Activated naive CD4-positive, alpha-beta T cell treated with anti-CD3 and anti-CD28 coated beads, Interleukin-2, amount 50 U/mL, for 16 hours (primary cell): ENCODE measurements around the gene NYNRIN.
"Not testable (repeated sequence)": the region's sequence is repeated elsewhere in the genome, so short reads cannot be mapped to it uniquely, and the experiment has no call there.

Source experiments
- DNase-seq: peaks from one replicate; pipeline ENCODE4 v3.0.0-alpha.2; 2020

The NYNRIN gene

GRCh38 chr14:24398653-24399446 lies at the start of gene NYNRIN:
NYNRIN (plus strand) TSS chr14:24399003; CDS start chr14:24399247, 244 bp downstream.
- peak; percentile 47 for DNase-seq

- DNase-seq: no peak
These were observed 49.1 kb upstream of the NYNRIN start for GRCh38 chr14:24349742-24350141.

DNA sequence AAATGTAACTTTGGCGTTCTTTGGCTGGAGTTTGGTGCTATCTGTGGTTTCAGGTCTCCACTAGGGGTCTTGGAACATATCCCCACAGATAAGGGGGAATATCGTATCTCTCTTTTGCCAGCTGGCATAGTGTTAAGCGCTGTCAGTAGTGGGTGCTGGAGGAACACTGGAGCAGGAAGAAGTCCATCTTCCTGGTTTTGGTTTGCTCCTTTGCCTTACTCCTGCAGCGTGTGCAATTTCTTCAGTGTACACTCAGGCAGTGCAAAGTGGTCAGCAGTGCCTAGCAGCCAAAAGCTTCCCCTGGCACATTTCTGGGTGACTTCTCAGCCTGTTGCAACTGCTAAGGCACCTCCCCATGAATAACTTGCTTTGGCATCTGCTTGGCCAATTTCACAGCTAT lies 47.3 kb upstream of the NYNRIN start:
- no peak for DNase-seq

DNA sequence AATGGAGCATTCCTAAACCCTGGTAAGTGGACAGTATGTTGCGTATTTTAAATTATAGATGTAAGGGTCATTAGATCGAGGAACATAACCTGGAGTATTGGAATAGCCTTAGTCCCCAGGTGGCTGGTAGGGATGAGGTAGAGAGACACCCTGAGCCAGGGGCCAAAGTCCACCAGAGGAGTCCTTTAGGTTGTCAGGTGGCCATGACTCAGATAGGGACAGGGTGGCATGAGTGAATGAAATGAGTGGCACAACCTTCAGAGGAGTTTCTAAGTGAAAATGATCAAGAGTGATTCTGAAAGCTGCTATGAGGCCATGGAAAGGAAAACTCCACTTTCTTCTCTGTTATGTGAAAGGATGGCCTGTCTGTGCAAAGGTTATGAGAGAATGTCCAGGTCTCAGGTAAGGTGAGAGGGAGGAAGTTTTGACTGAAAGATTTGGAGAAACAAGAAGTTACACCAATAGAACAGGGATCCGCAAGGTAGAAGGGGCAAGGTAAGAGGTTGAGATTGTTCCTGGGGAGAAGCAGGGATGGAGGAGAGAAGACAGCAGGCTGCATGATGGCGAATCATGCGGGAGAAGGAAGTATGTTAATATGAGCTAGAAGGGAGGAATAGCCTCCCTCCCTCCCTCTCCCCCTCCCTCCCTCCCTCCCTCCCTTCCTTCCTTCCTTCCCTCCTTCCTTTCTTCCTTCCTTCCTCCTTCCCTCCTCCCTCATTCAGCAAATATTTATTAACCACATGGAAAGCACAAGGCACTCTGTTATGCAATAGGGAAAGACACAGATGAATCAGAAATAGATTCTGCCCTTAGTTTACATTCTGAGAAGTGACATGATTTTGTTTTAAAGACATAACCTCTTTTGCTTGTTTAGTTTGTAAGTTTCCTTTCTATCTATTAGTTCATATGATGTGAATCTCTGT lies 45.0 kb upstream of the NYNRIN start:
- DNase-seq: no peak

- not testable (repeated sequence) for DNase-seq
These were observed 44.3 kb upstream of the NYNRIN start for GRCh38 chr14:24354482-24354825.

DNA sequence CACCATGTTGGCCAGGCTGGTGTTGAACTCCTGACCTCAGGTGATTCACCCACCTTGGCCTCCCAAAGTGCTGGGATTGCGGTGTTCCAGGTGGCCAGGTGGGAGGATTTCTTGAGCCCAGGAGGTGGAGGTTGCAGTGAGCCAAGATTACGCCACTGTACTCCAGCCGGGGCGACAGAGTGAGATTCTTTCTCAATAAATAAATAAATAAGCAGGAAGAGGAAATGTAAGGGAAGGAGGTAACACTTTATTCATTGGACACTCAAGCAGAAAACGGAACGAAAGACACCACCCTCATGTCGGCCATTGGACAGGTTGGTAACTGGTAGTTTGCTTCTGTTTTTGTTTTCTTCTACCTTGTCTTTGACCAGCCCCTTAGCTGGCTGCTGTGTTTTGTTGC lies 43.8 kb upstream of the NYNRIN start:
- no peak for DNase-seq

GRCh38 chr14:24356208-24356607 lies 42.6 kb upstream of the NYNRIN start:
- DNase-seq: no peak

GRCh38 chr14:24360281-24360680 lies 38.5 kb upstream of the NYNRIN start:
- DNase-seq: no peak

GRCh38 chr14:24361326-24361725 lies 37.5 kb upstream of the NYNRIN start:
- DNase-seq: no peak

GRCh38 chr14:24362241-24362960 lies 36.4 kb upstream of the NYNRIN start:
- no peak for DNase-seq

DNA sequence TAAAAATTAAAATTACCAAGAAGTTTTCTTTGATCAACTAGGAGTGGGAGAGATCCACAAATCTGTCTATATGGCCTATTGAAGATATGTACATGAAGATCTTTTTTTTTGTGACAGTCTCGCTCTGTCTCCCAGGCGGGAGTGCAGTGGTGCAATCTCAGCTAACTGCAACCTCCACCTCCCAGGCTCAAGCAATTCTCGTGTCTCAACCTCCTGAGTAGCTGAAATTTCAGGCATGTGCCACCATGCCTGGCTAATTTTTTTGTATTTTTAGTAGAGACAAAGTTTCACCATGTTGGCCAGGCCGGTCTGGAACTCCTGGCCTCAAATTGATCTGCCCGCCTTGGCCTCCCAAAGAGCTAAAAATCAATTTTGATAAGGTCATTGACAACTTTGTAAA lies 35.4 kb upstream of the NYNRIN start:
- DNase-seq: no peak

DNA sequence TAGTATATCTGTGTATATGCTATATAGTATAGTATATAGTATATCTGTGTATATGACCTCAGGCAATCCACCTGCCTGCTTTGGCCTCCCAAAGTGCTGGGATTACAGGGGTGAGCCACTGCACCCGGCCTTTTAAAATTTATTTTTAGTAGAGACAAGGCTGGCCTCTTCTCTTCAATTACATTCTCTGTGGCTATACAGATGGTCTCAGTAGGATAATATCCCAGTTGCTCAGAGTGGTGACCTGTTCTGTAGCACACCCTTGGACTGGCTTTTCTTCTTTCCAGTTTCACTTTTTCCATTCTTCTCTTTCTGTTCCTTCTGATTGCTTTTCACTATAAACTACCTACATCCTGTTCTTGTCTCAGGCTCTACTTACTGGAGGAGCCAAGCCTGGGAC lies 34.0 kb upstream of the NYNRIN start:
- no peak for DNase-seq

- peak; percentile 60 for DNase-seq
These were observed 33.0 kb upstream of the NYNRIN start for GRCh38 chr14:24365600-24366412.

GRCh38 chr14:24366413-24366720 lies 32.4 kb upstream of the NYNRIN start:
- DNase-seq: no peak

GRCh38 chr14:24366721-24367513 lies 31.9 kb upstream of the NYNRIN start:
- no peak for DNase-seq

DNA sequence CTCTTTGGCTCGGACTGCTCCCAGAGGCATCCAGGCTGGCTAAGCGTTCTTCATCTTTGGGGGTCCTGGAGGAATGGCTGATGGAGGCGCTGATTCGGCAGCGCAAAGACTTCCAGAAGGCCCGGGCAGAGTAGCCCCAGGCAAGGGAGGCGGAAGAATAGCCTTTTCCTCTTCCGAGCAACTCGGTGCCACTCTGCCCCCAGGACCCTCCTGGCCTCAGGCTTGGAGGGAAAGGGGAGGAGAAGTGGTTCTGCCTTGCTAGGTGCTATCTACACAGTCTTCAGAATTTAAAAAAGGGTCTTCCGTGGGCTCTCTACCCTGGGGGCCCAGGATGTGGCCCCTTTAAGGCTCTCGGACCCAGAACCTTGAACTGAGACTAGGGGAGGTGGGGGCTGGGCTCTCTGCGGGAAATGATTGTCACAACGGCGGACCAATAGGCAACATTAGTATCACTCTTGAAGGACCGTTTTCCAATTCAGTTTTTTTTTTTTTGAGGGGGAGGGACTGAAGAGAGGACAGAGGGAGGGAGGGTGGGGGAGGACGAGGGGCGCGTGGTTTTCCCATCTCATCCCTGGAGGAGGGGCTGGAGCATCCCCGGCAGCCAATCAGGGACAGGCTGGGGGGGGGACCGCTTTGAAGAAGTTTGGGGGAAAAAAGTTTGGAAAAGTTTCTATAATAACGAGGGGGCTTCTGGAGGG lies 31.1 kb upstream of the NYNRIN start, which contains the start of gene NFATC4:
TSS of gene NFATC4 (plus strand) at position 671 of the 698 bp plus-strand sequence. CDS start 157 bp downstream, outside the sequence.
- DNase-seq: no peak

DNA sequence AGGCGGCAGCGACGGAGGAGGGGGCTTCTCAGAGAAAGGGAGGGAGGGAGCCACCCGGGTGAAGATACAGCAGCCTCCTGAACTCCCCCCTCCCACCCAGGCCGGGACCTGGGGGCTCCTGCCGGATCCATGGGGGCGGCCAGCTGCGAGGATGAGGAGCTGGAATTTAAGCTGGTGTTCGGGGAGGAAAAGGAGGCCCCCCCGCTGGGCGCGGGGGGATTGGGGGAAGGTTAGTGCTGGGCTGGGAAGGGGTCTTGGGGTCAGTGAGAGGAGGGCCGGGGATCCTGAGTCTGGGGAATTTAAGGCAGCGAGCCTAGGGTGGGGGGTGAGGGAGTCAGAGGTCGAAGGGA lies 30.6 kb upstream of the NYNRIN start:
- no peak for DNase-seq

- peak; percentile 28 for DNase-seq
These were observed 30.1 kb upstream of the NYNRIN start for GRCh38 chr14:24368562-24369252.

DNA sequence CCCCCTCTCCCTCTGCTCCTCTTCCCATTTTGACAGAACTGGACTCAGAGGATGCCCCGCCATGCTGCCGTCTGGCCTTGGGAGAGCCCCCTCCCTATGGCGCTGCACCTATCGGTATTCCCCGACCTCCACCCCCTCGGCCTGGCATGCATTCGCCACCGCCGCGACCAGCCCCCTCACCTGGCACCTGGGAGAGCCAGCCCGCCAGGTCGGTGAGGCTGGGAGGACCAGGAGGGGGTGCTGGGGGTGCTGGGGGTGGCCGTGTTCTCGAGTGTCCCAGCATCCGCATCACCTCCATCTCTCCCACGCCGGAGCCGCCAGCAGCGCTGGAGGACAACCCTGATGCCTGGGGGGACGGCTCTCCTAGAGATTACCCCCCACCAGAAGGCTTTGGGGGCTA lies 29.3 kb upstream of the NYNRIN start:
- DNase-seq: no peak

GRCh38 chr14:24369907-24370687 lies 28.7 kb upstream of the NYNRIN start:
- DNase-seq: no peak
